GM12875 (cell line): ENCODE results near the gene CARD19.

ENCODE experiments used
- H3K4me3 ChIP-seq: one replicate; pipeline ENCODE4 v1.5.1; 2011; ENCODE audit warnings: low read depth, low read length, control low read depth
- TF ChIP-seq, protein P1 (sequence below): IDR thresholded peaks from 2 replicates; pipeline ENCODE4 v1.5.1; 2011; ENCODE audit warnings: low read depth, mild to moderate bottlenecking, control low read depth, inconsistent platforms, low read length, moderate library complexity, borderline replicate concordance; ENCODE audit not compliant: insufficient read depth

CARD19 gene

DNA sequence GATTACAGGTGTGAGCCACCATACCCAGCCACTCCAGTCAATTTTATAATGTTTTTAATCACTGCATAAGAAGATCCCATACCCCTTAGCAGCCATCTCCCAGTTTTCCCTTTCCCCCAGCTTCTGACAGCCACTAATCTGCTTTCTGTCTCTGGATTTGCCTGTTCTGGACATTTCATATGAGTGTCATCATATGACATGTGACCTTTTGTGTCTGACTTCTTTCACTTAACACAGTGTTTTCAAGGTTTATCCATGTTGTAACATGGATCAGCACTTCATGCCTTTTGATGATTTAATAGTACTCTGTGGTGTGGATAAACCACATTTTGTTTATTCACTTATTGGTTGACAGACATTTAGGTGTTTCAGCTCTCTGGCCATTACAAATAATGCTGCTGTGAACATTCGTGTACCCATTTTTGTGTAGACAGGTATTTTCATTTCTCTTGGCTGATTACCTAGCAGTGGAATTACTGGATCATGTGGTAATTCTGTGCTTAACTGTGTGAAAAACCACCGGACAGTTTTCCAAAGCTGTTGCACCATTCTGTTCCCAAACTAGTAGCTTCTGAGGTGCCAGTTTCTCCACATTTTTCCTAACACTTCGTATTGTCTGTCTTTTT lies 28.9 kb upstream of the CARD19 start:
- TF ChIP-seq, protein P1, sequence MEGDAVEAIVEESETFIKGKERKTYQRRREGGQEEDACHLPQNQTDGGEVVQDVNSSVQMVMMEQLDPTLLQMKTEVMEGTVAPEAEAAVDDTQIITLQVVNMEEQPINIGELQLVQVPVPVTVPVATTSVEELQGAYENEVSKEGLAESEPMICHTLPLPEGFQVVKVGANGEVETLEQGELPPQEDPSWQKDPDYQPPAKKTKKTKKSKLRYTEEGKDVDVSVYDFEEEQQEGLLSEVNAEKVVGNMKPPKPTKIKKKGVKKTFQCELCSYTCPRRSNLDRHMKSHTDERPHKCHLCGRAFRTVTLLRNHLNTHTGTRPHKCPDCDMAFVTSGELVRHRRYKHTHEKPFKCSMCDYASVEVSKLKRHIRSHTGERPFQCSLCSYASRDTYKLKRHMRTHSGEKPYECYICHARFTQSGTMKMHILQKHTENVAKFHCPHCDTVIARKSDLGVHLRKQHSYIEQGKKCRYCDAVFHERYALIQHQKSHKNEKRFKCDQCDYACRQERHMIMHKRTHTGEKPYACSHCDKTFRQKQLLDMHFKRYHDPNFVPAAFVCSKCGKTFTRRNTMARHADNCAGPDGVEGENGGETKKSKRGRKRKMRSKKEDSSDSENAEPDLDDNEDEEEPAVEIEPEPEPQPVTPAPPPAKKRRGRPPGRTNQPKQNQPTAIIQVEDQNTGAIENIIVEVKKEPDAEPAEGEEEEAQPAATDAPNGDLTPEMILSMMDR = no peak
- H3K4me3 ChIP-seq = no peak overlapping the region

DNA sequence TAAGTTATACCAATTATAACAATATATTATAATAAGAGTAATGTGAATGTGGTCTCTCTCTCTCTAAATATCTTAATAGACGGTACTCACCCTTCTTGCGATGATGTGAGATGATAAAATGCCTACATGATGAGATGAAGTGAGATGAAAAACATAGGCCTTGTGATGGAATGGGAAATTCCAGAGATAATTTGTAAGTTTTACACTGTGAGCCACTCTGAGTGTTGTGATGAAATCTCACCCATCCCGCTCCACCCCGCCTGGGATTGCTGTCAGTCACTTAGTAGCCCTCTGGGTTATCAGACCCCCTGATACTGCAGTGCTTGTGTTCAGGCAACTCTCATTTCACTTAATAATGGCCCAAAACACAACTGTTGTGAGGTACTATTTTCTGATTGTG lies 27.1 kb upstream of the CARD19 start:
- H3K4me3 ChIP-seq = no peak overlapping the region
- TF ChIP-seq, protein P1 = no peak

DNA sequence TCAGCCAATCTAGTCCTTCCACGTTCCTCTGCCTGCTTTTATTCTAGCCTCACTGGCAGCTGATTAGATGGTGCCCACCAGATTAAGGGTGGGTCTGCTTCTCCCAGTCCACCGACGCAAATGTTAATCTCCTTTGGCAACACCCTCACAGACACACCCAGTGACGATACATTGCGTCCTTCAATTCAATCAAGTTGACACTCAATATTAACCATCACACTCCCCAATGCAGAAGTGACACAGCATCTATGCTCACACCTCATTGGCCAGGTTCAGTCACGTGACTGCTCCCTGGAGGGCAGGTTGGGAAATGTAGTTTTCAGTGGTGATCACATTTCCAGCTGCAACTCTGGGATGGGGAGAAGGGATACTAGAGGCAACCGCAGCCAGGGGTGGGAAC lies 24.6 kb upstream of the CARD19 start:
- H3K4me3 ChIP-seq = no peak overlapping the region
- TF ChIP-seq, protein P1 = no peak

DNA sequence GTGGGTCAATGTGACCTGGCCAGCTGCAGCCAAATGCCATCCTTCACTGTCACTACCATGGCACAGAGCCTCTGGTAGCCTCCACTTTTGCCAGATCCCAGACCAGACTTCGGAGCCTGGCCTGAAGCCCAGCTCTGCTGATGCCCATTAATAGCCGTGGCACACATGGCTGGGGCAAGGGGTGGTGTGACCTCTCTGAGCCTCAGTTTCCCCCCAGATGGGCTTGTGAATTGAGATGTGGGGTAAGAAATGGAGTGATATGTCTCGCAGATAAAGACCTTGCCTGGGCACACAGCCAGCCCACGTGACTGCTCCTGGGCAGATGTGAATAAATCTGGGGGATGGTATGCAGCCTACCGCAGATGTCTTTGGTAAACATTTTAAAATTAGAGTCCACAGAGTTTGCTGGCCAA lies 23.6 kb upstream of the CARD19 start:
- no peak overlapping the region for H3K4me3 ChIP-seq
- TF ChIP-seq, protein P1 = no peak

DNA sequence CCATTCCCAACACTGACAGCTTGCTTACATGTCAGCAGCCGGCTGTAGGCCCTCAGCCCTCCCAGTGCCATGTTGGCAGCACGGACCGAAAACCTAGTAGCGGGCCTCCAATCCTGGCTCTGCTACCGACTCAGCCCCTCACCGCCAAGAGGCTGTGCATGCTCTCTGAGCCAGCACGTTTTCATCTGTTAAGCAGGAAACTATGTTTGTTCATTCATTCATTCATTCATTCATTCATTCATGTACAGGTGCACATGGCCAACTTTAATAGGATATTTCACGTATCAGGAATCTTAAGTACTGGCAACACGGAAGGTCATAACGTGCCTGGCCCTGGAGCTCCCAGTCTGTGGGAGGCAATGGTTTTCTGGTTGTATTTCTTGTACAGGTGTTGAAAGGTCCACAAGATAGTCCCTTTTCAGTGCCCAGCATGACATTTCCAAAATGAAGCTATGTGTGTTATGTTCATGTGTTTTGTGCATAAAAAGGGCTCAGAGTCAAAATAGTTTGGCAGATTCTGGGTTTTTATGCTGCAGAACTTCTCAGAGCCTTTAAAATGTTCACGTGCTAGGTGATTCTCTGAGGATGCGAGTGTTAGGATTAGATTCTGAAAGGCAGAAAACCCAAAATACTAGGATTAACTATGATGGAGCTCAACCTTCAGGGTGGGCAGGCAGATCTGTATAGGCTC lies 19.8 kb upstream of the CARD19 start:
- TF ChIP-seq, protein P1 = no peak
- H3K4me3 ChIP-seq = no peak overlapping the region

DNA sequence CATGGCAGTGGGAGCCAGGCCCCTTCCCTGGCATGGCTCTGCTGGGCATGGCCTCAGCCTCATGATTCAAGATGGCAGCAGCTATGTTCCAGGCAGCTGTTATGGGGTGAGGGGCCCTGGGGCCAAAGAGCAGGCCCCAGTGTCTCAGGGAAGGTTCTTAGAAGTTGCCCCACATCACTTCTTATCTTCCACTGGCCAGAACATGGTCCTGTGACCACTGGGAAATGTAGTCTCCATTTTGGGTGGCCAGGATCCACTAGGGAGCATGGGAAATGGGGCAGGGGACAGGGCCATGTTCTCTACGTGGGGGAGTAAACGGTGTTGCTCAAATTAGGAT lies 19.3 kb upstream of the CARD19 start:
- TF ChIP-seq, protein P1 = no peak
- H3K4me3 ChIP-seq = no peak overlapping the region

DNA sequence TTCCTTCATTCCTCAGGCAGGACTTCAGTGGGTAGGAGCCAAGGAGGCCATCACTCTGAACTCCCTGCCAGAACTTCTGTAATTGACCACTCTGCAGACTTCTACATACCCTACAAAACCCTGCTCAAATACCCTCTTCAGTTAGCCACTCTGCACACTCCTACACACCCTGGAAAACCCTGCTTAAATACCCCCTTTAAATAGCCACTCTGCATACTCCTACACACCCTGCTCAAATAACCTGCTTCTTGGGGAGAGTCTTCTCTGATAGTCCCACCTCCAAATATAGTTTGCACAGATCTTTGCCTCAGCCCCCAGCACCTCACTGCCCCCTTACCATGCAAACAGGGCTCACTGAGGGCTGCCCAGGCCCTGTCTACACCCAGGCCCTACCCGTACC lies 18.6 kb upstream of the CARD19 start:
- TF ChIP-seq, protein P1 = no peak
- no peak overlapping the region for H3K4me3 ChIP-seq
